Caco-2 (cell line): ENCODE measurements around the gene KIRREL3. TPM values are rescaled to one million over a fixed set of nuclear protein-coding genes. Genes with fewer than 3 reads are reported as not detected.

Experiments
- BruUV-seq: library from RNA; stranded (reverse); fragments of 400-500 nt; replicated peaks from 2 replicates; lab custom pipeline; 2021; lab: Mats Ljungman, UMichigan
- CTCF ChIA-PET: fragments of 300-600 bp; sonication (Branson Sonifier 250); formaldehyde crosslinking; loops from one replicate; lab custom pipeline; 2022; ENCODE audit warnings: antibody characterized with exemption; lab: Charles Lee
- POLR2A ChIA-PET: fragments of 300-600 bp; sonication (Branson Sonifier 250); formaldehyde crosslinking; loops from one replicate; lab custom pipeline; 2022; ENCODE audit warnings: antibody characterized with exemption; lab: Charles Lee
- DNase-seq, 2 experiments: peaks; one replicate each; pipeline versions ENCODE4 v3.0.0 to v3.0.0-alpha.2; 2020 to 2022
- H3K27me3 ChIP-seq: replicated peaks from 2 replicates; pipeline ENCODE4 v1.6.0; 2011; ENCODE audit warnings: low read length; ENCODE audit not compliant: control insufficient read depth, insufficient read depth
- H3K36me3 ChIP-seq: 2 replicates; pipeline ENCODE4 v1.5.1; 2011; ENCODE audit warnings: low read length; ENCODE audit not compliant: control insufficient read depth, insufficient read depth
- H3K4me1 ChIP-seq: fragments of 250-450 bp; sonication (Bioruptor Pico); 2 replicates; pipeline ENCODE4 v1.5.1; 2020; ENCODE audit warnings: mild to moderate bottlenecking
- H3K4me3 ChIP-seq: 2 replicates; pipeline ENCODE4 v1.5.1; 2011; ENCODE audit warnings: low read depth, mild to moderate bottlenecking, control low read depth, low read length
- H3K9me3 ChIP-seq: fragments of 250-450 bp; sonication (Bioruptor Pico); 2 replicates; pipeline ENCODE4 v1.5.1; 2020; ENCODE audit warnings: mild to moderate bottlenecking, moderate library complexity
- H3K27ac Mint-ChIP-seq: one replicate; pipeline ENCODE4 v1.8.0; 2022; ENCODE audit warnings: mixed read lengths; ENCODE audit not compliant: unreplicated experiment
- H3K27me3 Mint-ChIP-seq: one replicate; pipeline ENCODE4 v1.8.0; 2022; ENCODE audit warnings: mixed read lengths; ENCODE audit not compliant: insufficient read depth, unreplicated experiment
- H3K36me3 Mint-ChIP-seq: one replicate; pipeline ENCODE4 v1.8.0; 2022; ENCODE audit warnings: mild to moderate bottlenecking, mixed read lengths; ENCODE audit not compliant: insufficient read depth, unreplicated experiment
- H3K4me1 Mint-ChIP-seq: one replicate; pipeline ENCODE4 v1.8.0; 2022; ENCODE audit warnings: low read depth, mixed read lengths; ENCODE audit not compliant: unreplicated experiment
- H3K4me3 Mint-ChIP-seq: one replicate; pipeline ENCODE4 v1.8.0; 2022; ENCODE audit warnings: mild to moderate bottlenecking, moderate library complexity, mixed read lengths; ENCODE audit not compliant: unreplicated experiment
- H3K9me3 Mint-ChIP-seq: one replicate; pipeline ENCODE4 v1.8.0; 2022; ENCODE audit warnings: mixed read lengths; ENCODE audit not compliant: unreplicated experiment
- CTCF ChIP-seq, 2 experiments: fragments of 200-600 bp in 1 of 2; IDR thresholded peaks; 1 replicate in 1 of 2; 2 replicates in 1 of 2; pipeline versions ENCODE4 v1.5.1 to v1.8.0; 2011 to 2022; ENCODE audit warnings: antibody characterized with exemption in 1 of 2, control low read depth in 1 of 2, inconsistent platforms in 1 of 2, low read depth in 1 of 2, low read length in 1 of 2, mild to moderate bottlenecking in 1 of 2, moderate library complexity in 1 of 2; ENCODE audit not compliant: insufficient read depth in 1 of 2, severe bottlenecking in 1 of 2, unreplicated experiment in 1 of 2
- intact Hi-C: fragments of 100-400 bp; cut with micrococcal nuclease; formaldehyde crosslinking; loops from one replicate; pipeline ENCODE4 v1.10.0; 2022; ENCODE audit not compliant: unreplicated experiment
- total RNA-seq: library from RNA; stranded (reverse); gene quantifications from 2 replicates; pipeline ENCODE4 v1.2.3, GENCODE V29; 2022

KIRREL3 gene
- total RNA-seq, 1 experiment from 2014 or later = not detected

- no peak for TF ChIP-seq CTCF (IDR thresholded peaks at IDR 0.05; ENCODE audit: insufficient read depth in 1 of 2, low read depth in 1 of 2, low read length in 1 of 2, severe bottlenecking in 1 of 2, unreplicated experiment in 1 of 2)
- no peaks in the 10 kb centered on the region for H3K36me3 ChIP-seq
- Mint-ChIP-seq H3K4me3 (no peak overlapping the region), H3K4me1 (no peaks in the 10 kb centered on the region), H3K9me3 (no peaks in the 10 kb centered on the region), H3K27me3 (peaks cover 13% of the 10 kb centered on the region), H3K36me3 (no peaks in the 10 kb centered on the region), H3K27ac (no peak overlapping the region)
- POLR2A ChIA-PET = no interaction called here
- CTCF ChIA-PET = interaction anchor here (0.5 kb wide), 1 partner anchor 185 kb away, joined by 7 read pairs; no protein-coding TSS in a partner anchor
- DNase-seq = no peak
- H3K4me3 ChIP-seq = no peak overlapping the region
- BruUV-seq = no TSS peak
- no peaks in the 10 kb centered on the region for H3K27me3 ChIP-seq
- H3K4me1 ChIP-seq = no peaks in the 10 kb centered on the region
- intact Hi-C loops = no loop called here
- H3K9me3 ChIP-seq = no peaks in the 10 kb centered on the region
These were observed 98.8 kb downstream of the KIRREL3 start for GRCh38 chr11:126901783-126902182.

- CTCF ChIA-PET = no interaction called here
- H3K4me1 ChIP-seq = no peaks in the 10 kb centered on the region
- no peak for TF ChIP-seq CTCF (IDR thresholded peaks at IDR 0.05; ENCODE audit: insufficient read depth in 1 of 2, low read depth in 1 of 2, low read length in 1 of 2, severe bottlenecking in 1 of 2, unreplicated experiment in 1 of 2)
- Mint-ChIP-seq H3K27me3 (peaks cover 10% of the 10 kb centered on the region), H3K27ac (no peak overlapping the region), H3K4me1 (no peaks in the 10 kb centered on the region), H3K9me3 (no peaks in the 10 kb centered on the region), H3K4me3 (no peak overlapping the region), H3K36me3 (no peaks in the 10 kb centered on the region)
- DNase-seq = no peak
- H3K4me3 ChIP-seq = no peak overlapping the region
- POLR2A ChIA-PET = no interaction called here
- H3K27me3 ChIP-seq = no peaks in the 10 kb centered on the region
- 0 out of 2 replicates have a peak, but pooled peaks cover 7% of the 10 kb centered on the region for H3K9me3 ChIP-seq
- intact Hi-C loops = no loop called here
- BruUV-seq = no TSS peak
- H3K36me3 ChIP-seq = no peaks in the 10 kb centered on the region
These were observed 100.4 kb downstream of the KIRREL3 start for GRCh38 chr11:126899961-126900748.

DNA sequence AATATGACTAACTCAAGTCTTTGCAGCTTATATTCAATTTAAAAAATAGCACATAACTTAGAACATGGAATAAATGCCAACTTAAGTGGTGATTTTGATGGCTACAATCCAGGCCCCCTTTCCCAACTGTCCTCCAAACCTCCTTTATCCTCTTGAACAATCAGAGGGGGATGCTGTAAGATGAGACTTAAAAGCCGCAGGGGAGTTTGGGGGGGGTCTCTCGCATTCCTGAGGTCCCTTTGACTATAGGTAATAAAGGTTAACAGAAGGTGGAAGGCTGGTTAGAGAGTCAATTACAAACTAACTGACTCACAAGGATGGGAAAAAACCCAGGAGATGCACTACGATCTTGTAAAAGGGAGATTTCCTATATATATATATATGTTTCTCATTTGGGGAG, 101.8 kb downstream of the KIRREL3 start:
- ChIA-PET CTCF (no interaction called here), POLR2A (no interaction called here)
- Histone ChIP-seq H3K9me3 (0 out of 2 replicates have a peak, but pooled peaks cover 7% of the 10 kb centered on the region), H3K36me3 (no peaks in the 10 kb centered on the region), H3K27me3 (no peaks in the 10 kb centered on the region), H3K4me3 (no peak overlapping the region), H3K4me1 (no peaks in the 10 kb centered on the region)
- no peak for DNase-seq
- intact Hi-C loops = no loop called here
- H3K27ac Mint-ChIP-seq = no peak overlapping the region
- H3K27me3 Mint-ChIP-seq = peaks cover 10% of the 10 kb centered on the region
- no peaks in the 10 kb centered on the region for H3K9me3 Mint-ChIP-seq
- H3K4me3 Mint-ChIP-seq = no peak overlapping the region
- BruUV-seq = no TSS peak
- no peaks in the 10 kb centered on the region for H3K36me3 Mint-ChIP-seq
- no peak for TF ChIP-seq CTCF (IDR thresholded peaks at IDR 0.05; ENCODE audit: insufficient read depth in 1 of 2, low read depth in 1 of 2, low read length in 1 of 2, severe bottlenecking in 1 of 2, unreplicated experiment in 1 of 2)
- H3K4me1 Mint-ChIP-seq = no peaks in the 10 kb centered on the region
